K562 (cell line): ENCODE data around the gene NUAK2. TPM values are rescaled to one million over a fixed set of nuclear protein-coding genes. Genes with fewer than 3 reads are reported as not detected.

Experiments
- ATAC-seq: fragments of 200-7000 bp; cut with Tn5 transposase; 3 replicates; pipeline ENCODE4 v1.9.1; 2020; ENCODE audit warnings: moderate library complexity
- BruUV-seq: library from RNA; stranded (reverse); fragments of 400-500 nt; replicated peaks from 2 replicates; lab custom pipeline; 2021; lab: Mats Ljungman, UMichigan
- CTCF ChIA-PET: fragments of 300-600 bp; formaldehyde crosslinking; extraction: SDS; loops from one replicate; lab custom pipeline; 2021; ENCODE audit warnings: low intra/inter-chr PET ratio; lab: Yijun Ruan, JAX
- POLR2A ChIA-PET: fragments of 300-600, 350-650 bp; sonication (Branson Sonifier 250); formaldehyde crosslinking; extraction: SDS; loops from one replicate; lab custom pipeline; 2021; ENCODE audit warnings: antibody characterized with exemption, inconsistent platforms; lab: Yijun Ruan, JAX
- DNase-seq, 4 experiments: peaks; one replicate each; pipeline versions ENCODE4 v3.0.0 to v3.0.0-alpha.2; 2011 to 2018; ENCODE audit warnings: low spot score in 3 of 4, mixed read lengths in 3 of 4; ENCODE audit errors: extremely low read depth in 1 of 4
- FAIRE-seq: peaks from 2 replicates; lab custom pipeline; 2011; peaks lifted over from hg19 to GRCh38; lab: Jason Lieb, UNC
- H2AFZ ChIP-seq: 2 replicates; pipeline ENCODE4 v1.6.0; 2011; ENCODE audit warnings: low read depth, low read length, control low read depth, inconsistent platforms
- H3K27ac ChIP-seq: fragments of 200-600 bp; 3 replicates; pipeline ENCODE4 v1.8.0; 2011; ENCODE audit warnings: low read depth, mild to moderate bottlenecking, control low read depth, inconsistent platforms, low read length, moderate library complexity, mixed read lengths; ENCODE audit errors: extremely low read depth
- H3K27me3 ChIP-seq, 2 experiments: fragments of 300-600 bp in 1 of 2; 2 replicates in 1 of 2; 3 replicates in 1 of 2; pipeline versions ENCODE4 v1.6.0 to v1.8.0; 2011; ENCODE audit warnings: inconsistent platforms in 2 of 2, low read length in 2 of 2, mild to moderate bottlenecking in 1 of 2, mixed read lengths in 1 of 2, moderate library complexity in 1 of 2; ENCODE audit not compliant: control insufficient read depth in 2 of 2, insufficient read depth in 2 of 2
- H3K36me3 ChIP-seq: fragments of 300-600 bp; 3 replicates; pipeline ENCODE4 v1.8.0; 2011; ENCODE audit warnings: mild to moderate bottlenecking, low read length, inconsistent platforms; ENCODE audit not compliant: control insufficient read depth, insufficient read depth
- H3K4me1 ChIP-seq, 2 experiments: fragments of 200-600 bp in 1 of 2; replicated peaks in 1 of 2; 2 replicates in 1 of 2; 3 replicates in 1 of 2; pipeline versions ENCODE4 v1.5.1 to v1.8.0; 2011; ENCODE audit warnings: inconsistent platforms in 2 of 2, low read length in 2 of 2, mild to moderate bottlenecking in 1 of 2, mixed read lengths in 1 of 2, moderate library complexity in 1 of 2; ENCODE audit not compliant: control insufficient read depth in 2 of 2, insufficient read depth in 2 of 2
- H3K4me2 ChIP-seq: 2 replicates; pipeline ENCODE4 v1.6.1; 2011; ENCODE audit warnings: low read length, control low read depth, inconsistent platforms, mixed read lengths; ENCODE audit not compliant: insufficient read depth
- H3K4me3 ChIP-seq: fragments of 200-600 bp; sonication (generic), shearing (Covaris generic); 2 replicates; pipeline ENCODE4 v1.5.1; 2016; ENCODE audit warnings: control low read depth, inconsistent platforms
- H3K79me2 ChIP-seq: fragments of 200-600 bp; 3 replicates; pipeline ENCODE4 v1.8.0; 2011; ENCODE audit warnings: low read length, inconsistent platforms; ENCODE audit not compliant: control insufficient read depth, insufficient read depth
- H3K9ac ChIP-seq, 2 experiments: 2 replicates each; pipeline versions ENCODE4 v1.6.0 to v1.6.1; 2011; ENCODE audit warnings: low read depth in 2 of 2, low read length in 2 of 2, control low read depth in 1 of 2, inconsistent platforms in 1 of 2, mild to moderate bottlenecking in 1 of 2, mixed read lengths in 1 of 2; ENCODE audit not compliant: insufficient read depth in 1 of 2
- H3K9me1 ChIP-seq: one replicate; pipeline ENCODE4 v1.6.0; 2011; ENCODE audit warnings: inconsistent platforms, mild to moderate bottlenecking, low read length, moderate library complexity; ENCODE audit not compliant: control insufficient read depth, insufficient read depth
- H3K9me3 ChIP-seq: replicated peaks from 2 replicates; pipeline ENCODE4 v1.5.1; 2011; ENCODE audit warnings: low read depth, low read length, inconsistent platforms; ENCODE audit not compliant: control insufficient read depth, insufficient read depth
- H4K20me1 ChIP-seq: replicated peaks from 2 replicates; pipeline ENCODE4 v1.6.1; 2011; ENCODE audit warnings: low read length, inconsistent platforms, mixed read lengths; ENCODE audit not compliant: control insufficient read depth, insufficient read depth
- CEBPB ChIP-seq: fragments of 450-650 bp; IDR thresholded peaks from 2 replicates; pipeline ENCODE4 v1.6.1; 2016; ENCODE audit warnings: missing genetic modification characterization, missing compliant biosample characterization
- CREM ChIP-seq: IDR thresholded peaks from 2 replicates; pipeline ENCODE4 v1.6.1; 2014; ENCODE audit warnings: antibody characterized with exemption, low read depth
- DPF2 ChIP-seq: fragments of 450-650 bp; IDR thresholded peaks from 2 replicates; pipeline ENCODE4 v1.6.1; 2016
- FOSL1 ChIP-seq: fragments of 200-800 bp; sonication (Bioruptor generic); conservative IDR thresholded peaks from 2 replicates; pipeline ENCODE4 v1.6.1; 2016; ENCODE audit warnings: missing genetic modification characterization, missing compliant biosample characterization
- GTF2E2 ChIP-seq: fragments of 200-800 bp; sonication (Bioruptor generic); IDR thresholded peaks from 2 replicates; pipeline ENCODE4 v1.6.1; 2016; ENCODE audit warnings: missing genetic modification characterization, missing compliant biosample characterization
- PCBP2 ChIP-seq: fragments of 200-400 bp; formaldehyde crosslinking; IDR thresholded peaks from 2 replicates; pipeline ENCODE4 v1.6.1; 2018; ENCODE audit warnings: low read length, low read depth, mild to moderate bottlenecking, moderate library complexity; ENCODE audit not compliant: poor library complexity, severe bottlenecking
- SMAD4 ChIP-seq: fragments of 250-450 bp; sonication (Bioruptor Pico); conservative IDR thresholded peaks from 2 replicates; pipeline ENCODE4 v1.8.0; 2021; ENCODE audit warnings: inconsistent platforms, mild to moderate bottlenecking, moderate library complexity
- ZBTB7A ChIP-seq: IDR thresholded peaks from 2 replicates; pipeline ENCODE4 v1.6.1; 2011; ENCODE audit warnings: low read depth, mild to moderate bottlenecking, low read length, moderate library complexity, borderline replicate concordance; ENCODE audit not compliant: control insufficient read depth
- ZNF384 ChIP-seq: IDR thresholded peaks from 2 replicates; pipeline ENCODE4 v1.6.1; 2012; ENCODE audit warnings: low read depth, low read length, improper control_type of control experiment
- WGBS: fragments of 100-300 bp; shearing (Covaris generic); methylation state at CpG from one replicate; pipeline ENCODE4 v1.1.6; 2016; ENCODE audit warnings: low coverage, mixed read lengths; ENCODE audit not compliant: insufficient coverage; ENCODE audit errors: missing lambda C conversion rate; 5-methylcytosine and 5-hydroxymethylcytosine counted together
- in situ Hi-C: fragments of 300-500 bp; cut with MboI; formaldehyde crosslinking; loops from 4 replicates; pipeline ENCODE4 v1.15.0; 2018; ENCODE audit warnings: inconsistent platforms, mixed read lengths
- intact Hi-C: fragments of 100-400 bp; cut with micrococcal nuclease; formaldehyde crosslinking; loops from 2 replicates; pipeline ENCODE4 v1.14.2; 2022
- polyA plus RNA-seq, 8 experiments: library from polyadenylated mRNA; depleted of rRNA in 4 of 8; stranded (reverse) in 5 of 8; unstranded in 3 of 8; fragments of >200 nt; fragmentation: Nextera tagmentation in 2 of 8; fragmentation: Illumina TruSeq in 1 of 8; extraction: Ambion mirVana in 2 of 8; extraction: Trizol in 1 of 8; gene quantifications; 2 replicates each; pipeline versions ENCODE4 v1.2.1 to v1.2.3, GENCODE V29; 2011 to 2014; ENCODE audit warnings: inconsistent platforms in 1 of 8, missing spikeins in 1 of 8
- total RNA-seq, 7 experiments: library from RNA; depleted of rRNA in 6 of 7; stranded (reverse); fragments of >200 nt in 6 of 7; fragmentation: Illumina TruSeq in 2 of 7; extraction: Trizol in 2 of 7; gene quantifications; 2 replicates each; pipeline versions ENCODE4 v1.2.1 to v1.2.3, GENCODE V29; 2011 to 2021; ENCODE audit warnings: low replicate concordance in 1 of 7
- TF ChIP-seq, protein P1 (sequence below): fragments of 450-650 bp; IDR thresholded peaks from 2 replicates; pipeline ENCODE4 v1.6.1; 2016; ENCODE audit warnings: mild to moderate bottlenecking, moderate library complexity

NUAK2 gene
- total and polyA plus RNA-seq, 9 of the 15 experiments (the other 6 are each of a cell fraction or from before 2014, with no cell fraction given) = 0.04 to 0.44 (median 0.14) TPM

DNA sequence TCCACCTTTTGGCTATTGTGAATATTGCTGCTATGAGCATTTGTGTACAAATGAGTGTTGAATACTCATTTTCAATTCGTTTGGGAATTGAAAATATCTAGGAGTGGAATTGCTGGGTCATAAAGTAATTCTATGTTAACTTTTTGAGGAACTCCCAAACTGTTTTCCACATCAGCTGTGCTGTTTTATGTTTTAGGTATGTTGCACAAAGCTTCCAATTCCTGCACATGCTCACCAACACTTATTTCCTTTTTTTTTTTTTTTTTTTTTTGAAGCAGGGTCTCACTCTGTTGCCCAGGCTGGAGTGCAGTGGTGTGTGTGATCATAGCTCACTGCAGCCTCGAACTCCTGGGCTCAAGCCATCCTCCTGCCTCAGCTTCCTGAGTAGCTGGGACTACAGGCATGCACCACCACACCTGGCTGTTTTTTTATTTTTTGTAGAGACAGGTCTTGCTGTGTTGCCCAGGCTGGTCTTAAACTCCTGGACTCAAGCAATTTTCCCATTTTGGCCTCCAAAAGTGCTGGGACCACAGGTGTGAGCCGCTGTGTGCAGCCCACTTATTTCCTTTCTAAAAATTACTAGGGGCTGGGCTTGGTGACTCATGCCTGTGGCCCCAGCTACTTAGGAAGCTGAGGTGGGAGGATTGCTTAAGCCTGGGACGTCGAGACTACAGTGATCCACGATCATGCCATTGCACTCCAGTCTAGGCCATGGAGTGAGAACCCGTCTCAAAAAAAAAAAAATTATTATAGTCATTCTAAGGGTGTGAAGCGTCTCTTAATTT is 60.4 kb downstream of the NUAK2 start:
- H3K79me2 ChIP-seq = no peaks in the 10 kb centered on the region
- 0 out of 5 replicates have a peak, but pooled peaks cover 0 to 4% of the 10 kb centered on the region in 2 experiments for H3K27me3 ChIP-seq
- no peaks in the 10 kb centered on the region for H3K9me1 ChIP-seq
- CTCF ChIA-PET = no interaction called here
- in situ Hi-C loops (no loop called here), intact Hi-C loops (no loop called here)
- WGBS = 17% methylated on average over 8 of the region's 8 CpGs
- no peaks in the 10 kb centered on the region for H3K36me3 ChIP-seq
- H3K27ac ChIP-seq = no peak overlapping the region
- no peaks in the 10 kb centered on the region for H4K20me1 ChIP-seq
- no peak overlapping the region for H2AFZ ChIP-seq
- no peak overlapping the region for H3K4me3 ChIP-seq
- peak in 1 of 4 experiments; percentile 65 for DNase-seq
- H3K9ac ChIP-seq = no peak overlapping the region
- POLR2A ChIA-PET = interaction anchor here (0.6 to 3.5 kb wide), 8 partner anchors 10 to 560 kb away, joined by 3 to 15 read pairs (median 4); no protein-coding TSS in a partner anchor
- no peak overlapping the region for H3K4me2 ChIP-seq
- H3K4me1 ChIP-seq = peaks cover 32 to 33% of the 10 kb centered on the region in 2 experiments
- peak; percentile 49 for ATAC-seq
- no peaks in the 10 kb centered on the region for H3K9me3 ChIP-seq
- no TSS peak for BruUV-seq
- FAIRE-seq = peak; percentile 70
- TF ChIP-seq, protein P1, sequence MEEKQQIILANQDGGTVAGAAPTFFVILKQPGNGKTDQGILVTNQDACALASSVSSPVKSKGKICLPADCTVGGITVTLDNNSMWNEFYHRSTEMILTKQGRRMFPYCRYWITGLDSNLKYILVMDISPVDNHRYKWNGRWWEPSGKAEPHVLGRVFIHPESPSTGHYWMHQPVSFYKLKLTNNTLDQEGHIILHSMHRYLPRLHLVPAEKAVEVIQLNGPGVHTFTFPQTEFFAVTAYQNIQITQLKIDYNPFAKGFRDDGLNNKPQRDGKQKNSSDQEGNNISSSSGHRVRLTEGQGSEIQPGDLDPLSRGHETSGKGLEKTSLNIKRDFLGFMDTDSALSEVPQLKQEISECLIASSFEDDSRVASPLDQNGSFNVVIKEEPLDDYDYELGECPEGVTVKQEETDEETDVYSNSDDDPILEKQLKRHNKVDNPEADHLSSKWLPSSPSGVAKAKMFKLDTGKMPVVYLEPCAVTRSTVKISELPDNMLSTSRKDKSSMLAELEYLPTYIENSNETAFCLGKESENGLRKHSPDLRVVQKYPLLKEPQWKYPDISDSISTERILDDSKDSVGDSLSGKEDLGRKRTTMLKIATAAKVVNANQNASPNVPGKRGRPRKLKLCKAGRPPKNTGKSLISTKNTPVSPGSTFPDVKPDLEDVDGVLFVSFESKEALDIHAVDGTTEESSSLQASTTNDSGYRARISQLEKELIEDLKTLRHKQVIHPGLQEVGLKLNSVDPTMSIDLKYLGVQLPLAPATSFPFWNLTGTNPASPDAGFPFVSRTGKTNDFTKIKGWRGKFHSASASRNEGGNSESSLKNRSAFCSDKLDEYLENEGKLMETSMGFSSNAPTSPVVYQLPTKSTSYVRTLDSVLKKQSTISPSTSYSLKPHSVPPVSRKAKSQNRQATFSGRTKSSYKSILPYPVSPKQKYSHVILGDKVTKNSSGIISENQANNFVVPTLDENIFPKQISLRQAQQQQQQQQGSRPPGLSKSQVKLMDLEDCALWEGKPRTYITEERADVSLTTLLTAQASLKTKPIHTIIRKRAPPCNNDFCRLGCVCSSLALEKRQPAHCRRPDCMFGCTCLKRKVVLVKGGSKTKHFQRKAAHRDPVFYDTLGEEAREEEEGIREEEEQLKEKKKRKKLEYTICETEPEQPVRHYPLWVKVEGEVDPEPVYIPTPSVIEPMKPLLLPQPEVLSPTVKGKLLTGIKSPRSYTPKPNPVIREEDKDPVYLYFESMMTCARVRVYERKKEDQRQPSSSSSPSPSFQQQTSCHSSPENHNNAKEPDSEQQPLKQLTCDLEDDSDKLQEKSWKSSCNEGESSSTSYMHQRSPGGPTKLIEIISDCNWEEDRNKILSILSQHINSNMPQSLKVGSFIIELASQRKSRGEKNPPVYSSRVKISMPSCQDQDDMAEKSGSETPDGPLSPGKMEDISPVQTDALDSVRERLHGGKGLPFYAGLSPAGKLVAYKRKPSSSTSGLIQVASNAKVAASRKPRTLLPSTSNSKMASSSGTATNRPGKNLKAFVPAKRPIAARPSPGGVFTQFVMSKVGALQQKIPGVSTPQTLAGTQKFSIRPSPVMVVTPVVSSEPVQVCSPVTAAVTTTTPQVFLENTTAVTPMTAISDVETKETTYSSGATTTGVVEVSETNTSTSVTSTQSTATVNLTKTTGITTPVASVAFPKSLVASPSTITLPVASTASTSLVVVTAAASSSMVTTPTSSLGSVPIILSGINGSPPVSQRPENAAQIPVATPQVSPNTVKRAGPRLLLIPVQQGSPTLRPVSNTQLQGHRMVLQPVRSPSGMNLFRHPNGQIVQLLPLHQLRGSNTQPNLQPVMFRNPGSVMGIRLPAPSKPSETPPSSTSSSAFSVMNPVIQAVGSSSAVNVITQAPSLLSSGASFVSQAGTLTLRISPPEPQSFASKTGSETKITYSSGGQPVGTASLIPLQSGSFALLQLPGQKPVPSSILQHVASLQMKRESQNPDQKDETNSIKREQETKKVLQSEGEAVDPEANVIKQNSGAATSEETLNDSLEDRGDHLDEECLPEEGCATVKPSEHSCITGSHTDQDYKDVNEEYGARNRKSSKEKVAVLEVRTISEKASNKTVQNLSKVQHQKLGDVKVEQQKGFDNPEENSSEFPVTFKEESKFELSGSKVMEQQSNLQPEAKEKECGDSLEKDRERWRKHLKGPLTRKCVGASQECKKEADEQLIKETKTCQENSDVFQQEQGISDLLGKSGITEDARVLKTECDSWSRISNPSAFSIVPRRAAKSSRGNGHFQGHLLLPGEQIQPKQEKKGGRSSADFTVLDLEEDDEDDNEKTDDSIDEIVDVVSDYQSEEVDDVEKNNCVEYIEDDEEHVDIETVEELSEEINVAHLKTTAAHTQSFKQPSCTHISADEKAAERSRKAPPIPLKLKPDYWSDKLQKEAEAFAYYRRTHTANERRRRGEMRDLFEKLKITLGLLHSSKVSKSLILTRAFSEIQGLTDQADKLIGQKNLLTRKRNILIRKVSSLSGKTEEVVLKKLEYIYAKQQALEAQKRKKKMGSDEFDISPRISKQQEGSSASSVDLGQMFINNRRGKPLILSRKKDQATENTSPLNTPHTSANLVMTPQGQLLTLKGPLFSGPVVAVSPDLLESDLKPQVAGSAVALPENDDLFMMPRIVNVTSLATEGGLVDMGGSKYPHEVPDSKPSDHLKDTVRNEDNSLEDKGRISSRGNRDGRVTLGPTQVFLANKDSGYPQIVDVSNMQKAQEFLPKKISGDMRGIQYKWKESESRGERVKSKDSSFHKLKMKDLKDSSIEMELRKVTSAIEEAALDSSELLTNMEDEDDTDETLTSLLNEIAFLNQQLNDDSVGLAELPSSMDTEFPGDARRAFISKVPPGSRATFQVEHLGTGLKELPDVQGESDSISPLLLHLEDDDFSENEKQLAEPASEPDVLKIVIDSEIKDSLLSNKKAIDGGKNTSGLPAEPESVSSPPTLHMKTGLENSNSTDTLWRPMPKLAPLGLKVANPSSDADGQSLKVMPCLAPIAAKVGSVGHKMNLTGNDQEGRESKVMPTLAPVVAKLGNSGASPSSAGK = peak; percentile 55; the same call in 1 of the 2 replicates
- TF ChIP-seq FOSL1 (tag) (peak; percentile 64), CEBPB (tag) (peak; percentile 83), PCBP2 (no peak), ZNF384 (peak; percentile 16; the same call in 1 of the 2 replicates), ZBTB7A (0 out of 2 replicates have a peak, but pooled peaks have one; percentile 19), CREM (0 out of 2 replicates have a peak, but pooled peaks have one; percentile 10), DPF2 (peak; percentile 81), GTF2E2 (tag) (no peak), SMAD4 (CRISPR knock-in tag) (peak; percentile 58; the same call in 1 of the 2 replicates)
